Measurements from ENCODE around the gene SRMS. TPM values are rescaled to one million over a fixed set of nuclear protein-coding genes. Genes with fewer than 3 reads are reported as not detected.

The SRMS gene
- total and polyA plus RNA-seq, 2 donors (not counting 3 experiments of a cell fraction or from before 2014, with no cell fraction given): not detected

GRCh38 chr20:63513207-63513606 lies 34.3 kb downstream of the SRMS start:
- Histone ChIP-seq H3K4me1 (ENCODE audit: control insufficient read depth, extremely low read depth, insufficient read depth, low read length) (no peaks in the 10 kb centered on the region), H3K4me2 (ENCODE audit: insufficient read depth, low read length) (no peak overlapping the region), H3K27ac (ENCODE audit: insufficient read depth, low read depth, low read length) (no peak overlapping the region), H4K20me1 (replicated peaks; ENCODE audit: control insufficient read depth, extremely low read depth, insufficient read depth, low read length) (no peaks in the 10 kb centered on the region), H3K9me1 (replicated peaks; ENCODE audit: control insufficient read depth, extremely low read depth, insufficient read depth, low read length) (no peaks in the 10 kb centered on the region), H3K36me3 (ENCODE audit: control insufficient read depth in 2 of 2, extremely low read depth in 1 of 2, insufficient read depth in 2 of 2, low read length in 2 of 2) (no peaks in the 10 kb centered on the region), H3K9me3 (replicated peaks; ENCODE audit: control insufficient read depth, insufficient read depth, low read length) (no peaks in the 10 kb centered on the region), H3K27me3 (ENCODE audit: control insufficient read depth in 2 of 2, insufficient read depth in 2 of 2, low read length in 2 of 2) (peaks cover 0 to 2% of the 10 kb centered on the region in 2 experiments), H3K79me2 (ENCODE audit: control insufficient read depth, insufficient read depth, low read length) (no peaks in the 10 kb centered on the region), H3K4me3 (replicated peaks in 1 of 3; ENCODE audit: insufficient read depth in 1 of 3, low read depth in 1 of 3, low read length in 3 of 3) (no peak overlapping the region), H2AFZ (ENCODE audit: low read depth, low read length) (no peak overlapping the region), H3K9ac (replicated peaks; ENCODE audit: extremely low read depth, insufficient read depth, low read length) (no peak overlapping the region)
- dilution Hi-C loops (cut with MboI; ENCODE audit: extremely low pct_ligation_motif_present, low sequenced_read_pairs): no loop called here
- POLR2A ChIA-PET: no interaction called here
- intact Hi-C loops (cut with micrococcal nuclease): loop anchor here (10.0 kb wide), 1 partner anchor 78 kb away; no protein-coding TSS in a partner anchor
- TF ChIP-seq POLR2A (IDR thresholded peaks at IDR 0.05; ENCODE audit: low read depth, low read length) (no peak), FOS (IDR thresholded peaks at IDR 0.05; ENCODE audit: borderline replicate concordance, insufficient read depth, low read length) (no peak), MYC (IDR thresholded peaks at IDR 0.05; ENCODE audit: low read depth, low read length) (no peak), GATA2 (IDR thresholded peaks at IDR 0.05; ENCODE audit: insufficient read depth, insufficient read length, low read depth, low read length) (no peak), POLR2AphosphoS5 (IDR thresholded peaks at IDR 0.05; ENCODE audit: insufficient read depth, low read depth, low read length) (no peak), JUN (IDR thresholded peaks at IDR 0.05; ENCODE audit: borderline replicate concordance, insufficient read depth, insufficient read length, low read depth) (no peak), CTCF (IDR thresholded peaks at IDR 0.05; ENCODE audit: extremely low read depth in 1 of 2, insufficient read depth in 1 of 2, low read depth in 1 of 2, low read length in 2 of 2) (no peak), EZH2 (IDR thresholded peaks at IDR 0.05; ENCODE audit: borderline replicate concordance, low read depth, low read length, severe bottlenecking) (no peak), MAX (IDR thresholded peaks at IDR 0.05; ENCODE audit: insufficient read depth, insufficient read length) (no peak)
- CTCF ChIA-PET: no interaction called here
- FAIRE-seq (no peak), DNase-seq (ENCODE audit: low read depth, low spot score) (no peak)
- BruUV-seq (replicated peaks): no TSS peak

Data from endothelial cell of umbilical vein (primary cell).